ENCODE measurements around the gene HCN3. TPM values are rescaled to one million over a fixed set of nuclear protein-coding genes. Genes with fewer than 3 reads are reported as not detected.
"Not testable (repeated sequence)": the region's sequence is repeated elsewhere in the genome, so short reads cannot be mapped to it uniquely, and the experiment has no call there.

The HCN3 gene
- total and polyA plus RNA-seq, 7 experiments from 2014 or later, result 0.07 to 3.3 (median 2.5) TPM; not detected in 1

DNA sequence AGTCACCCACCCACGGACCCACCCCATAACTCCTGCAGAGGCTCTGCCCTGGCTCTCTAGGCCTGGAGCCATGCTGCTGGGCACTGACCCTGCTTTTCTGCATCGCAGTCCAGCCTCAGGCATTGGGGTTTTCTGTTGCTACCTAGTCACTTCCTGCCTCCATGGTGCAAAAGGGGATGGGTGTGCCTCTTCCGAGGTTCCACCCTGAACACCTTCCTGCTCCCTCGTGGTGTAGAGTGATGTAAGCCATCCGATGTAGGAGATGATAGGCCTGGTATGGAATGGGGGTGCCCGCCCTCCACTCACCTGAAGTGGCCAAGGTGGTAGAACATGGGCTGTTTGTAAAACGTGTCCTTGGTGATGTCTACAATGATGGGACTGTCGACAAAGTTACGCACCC is 41.9 kb upstream of the HCN3 start:
- H3K4me3 ChIP-seq (ENCODE audit: low read length); H3K9me3 ChIP-seq (ENCODE audit: control insufficient read depth in 2 of 3, low read length in 3 of 3); DNase-seq; POLR2A ChIA-PET; CTCF ChIA-PET; H3K4me1 ChIP-seq (ENCODE audit: control insufficient read depth in 2 of 2, insufficient read depth in 2 of 2, low read length in 2 of 2); H3K4me3 Mint-ChIP-seq; intact Hi-C loops (cut with micrococcal nuclease); H3K27ac ChIP-seq (ENCODE audit: low read depth, low read length); H3K9me3 Mint-ChIP-seq; H3K27me3 Mint-ChIP-seq; H3K27me3 ChIP-seq (ENCODE audit: control insufficient read depth in 2 of 2, insufficient read depth in 2 of 2, low read length in 2 of 2): not testable (repeated sequence)
- peak; percentile 38 for ATAC-seq
- H3K27ac Mint-ChIP-seq, result peak overlapping the region in 3 of 9 donors; percentile 26 to 77 (median 61)
- peaks cover 0 to 23% (median 4%) of the 10 kb centered on the region in 5 donors for H3K36me3 Mint-ChIP-seq
- peaks cover 0 to 29% (median 0%) of the 10 kb centered on the region in 3 experiments for H3K36me3 ChIP-seq (ENCODE audit: control insufficient read depth in 2 of 3, insufficient read depth in 3 of 3, low read length in 3 of 3)
- H3K4me1 Mint-ChIP-seq, result peaks cover 0 to 17% (median 6%) of the 10 kb centered on the region in 7 donors

DNA sequence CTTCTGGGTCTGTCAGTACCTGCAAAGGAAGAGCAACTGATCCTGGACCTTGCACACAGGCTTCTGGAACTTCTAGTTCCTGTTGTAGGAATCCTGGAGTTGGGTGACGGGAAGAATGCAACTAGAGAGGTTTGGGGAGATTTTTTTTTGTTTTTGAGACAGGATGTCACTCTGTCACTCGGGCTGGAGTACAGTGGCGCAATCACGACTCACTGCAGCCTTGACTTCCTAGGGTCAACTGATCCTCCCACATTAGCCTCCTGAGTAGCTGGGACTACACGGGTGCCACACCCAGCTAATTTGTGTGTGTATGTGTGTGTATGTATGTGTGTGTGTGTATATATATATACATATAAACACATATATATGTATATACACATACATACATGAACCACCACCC is 40.8 kb upstream of the HCN3 start:
- POLR2A ChIA-PET, result interaction anchor here (0.5 kb wide), 1 partner anchor 657 kb away, joined by 3 read pairs; no protein-coding TSS in a partner anchor
- Mint-ChIP-seq H3K4me1 (peaks cover 9 to 28% (median 16%) of the 10 kb centered on the region in 7 donors), H3K4me3 (no peak overlapping the region), H3K36me3 (peaks cover 0 to 23% (median 4%) of the 10 kb centered on the region in 5 donors), H3K9me3 (no peaks in the 10 kb centered on the region), H3K27ac (peak overlapping the region in 2 of 9 donors; percentile 8 to 15), H3K27me3 (no peaks in the 10 kb centered on the region)
- no peaks in the 10 kb centered on the region for H3K27me3 ChIP-seq (ENCODE audit: control insufficient read depth in 2 of 2, insufficient read depth in 2 of 2, low read length in 2 of 2)
- ATAC-seq (no peak), DNase-seq (no peak)
- no peak overlapping the region for H3K27ac ChIP-seq (ENCODE audit: low read depth, low read length)
- no peak overlapping the region for H3K4me3 ChIP-seq (ENCODE audit: low read length)
- CTCF ChIA-PET, result interaction anchor here (0.6 kb wide), 1 partner anchor 471 kb away, joined by 4 read pairs; no protein-coding TSS in a partner anchor
- H3K9me3 ChIP-seq (ENCODE audit: control insufficient read depth in 2 of 3, low read length in 3 of 3), result no peaks in the 10 kb centered on the region
- H3K4me1 ChIP-seq (ENCODE audit: control insufficient read depth in 2 of 2, insufficient read depth in 2 of 2, low read length in 2 of 2), result peaks cover 3 to 4% of the 10 kb centered on the region in 2 donors
- peaks cover 0 to 29% (median 0%) of the 10 kb centered on the region in 3 experiments for H3K36me3 ChIP-seq (ENCODE audit: control insufficient read depth in 2 of 3, insufficient read depth in 3 of 3, low read length in 3 of 3)
- intact Hi-C loops (cut with micrococcal nuclease), result no loop called here

DNA sequence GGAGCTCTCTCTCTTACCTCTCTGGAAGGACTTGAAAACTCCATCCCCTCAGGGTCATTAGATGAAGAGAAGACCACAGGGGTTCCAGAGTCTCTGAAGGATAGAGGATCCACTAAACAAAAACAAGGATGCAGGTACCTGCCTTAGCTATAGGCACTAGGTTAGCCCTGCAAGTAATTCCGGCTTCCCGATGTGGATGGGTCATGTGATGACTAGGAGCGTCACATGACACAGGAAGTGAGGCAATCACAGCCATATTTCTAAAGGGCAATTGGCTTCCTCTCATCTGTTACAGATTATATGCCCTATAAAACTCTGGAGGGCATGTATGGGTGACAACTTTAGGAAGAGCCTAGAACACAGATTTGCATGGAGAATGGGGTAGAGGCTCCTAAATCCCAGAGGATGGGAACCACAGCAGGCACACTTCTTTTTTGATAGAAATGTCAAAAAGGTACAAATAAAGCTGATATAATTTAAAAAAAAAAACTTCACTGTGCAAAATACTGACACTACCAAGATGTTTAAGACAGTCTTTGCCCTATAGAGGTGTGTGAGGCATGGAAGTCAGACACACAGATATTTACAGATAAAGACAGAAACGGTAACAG is 36.1 kb upstream of the HCN3 start:
- peak in 8 of 9 donors; percentile 62 to 74 (median 70) for DNase-seq
- Mint-ChIP-seq H3K27me3 (peaks cover 0 to 6% (median 3%) of the 10 kb centered on the region in 5 donors), H3K27ac (peak overlapping the region; percentile 73 to 98 (median 91)), H3K36me3 (peaks cover 0 to 16% (median 5%) of the 10 kb centered on the region in 5 donors), H3K9me3 (peaks cover 0 to 8% (median 0%) of the 10 kb centered on the region in 11 donors), H3K4me1 (peaks cover 30 to 56% (median 43%) of the 10 kb centered on the region in 7 donors), H3K4me3 (peak overlapping the region; percentile 79 to 92 (median 88))
- intact Hi-C loops (cut with micrococcal nuclease), result loop anchor here (1.0 to 5.0 kb wide), 5 partner anchors 22 to 1096 kb away; partner anchors contain the start of genes CCT3 (in 1 of the 2), KRTCAP2 (in 1 of the 2), PMVK (in 1 of the 2) and SLC50A1 (in 1 of the 2)
- Histone ChIP-seq H3K27me3 (ENCODE audit: control insufficient read depth in 2 of 2, insufficient read depth in 2 of 2, low read length in 2 of 2) (no peaks in the 10 kb centered on the region), H3K9me3 (ENCODE audit: control insufficient read depth in 2 of 3, low read length in 3 of 3) (no peaks in the 10 kb centered on the region), H3K4me1 (ENCODE audit: control insufficient read depth in 2 of 2, insufficient read depth in 2 of 2, low read length in 2 of 2) (peaks cover 19 to 20% of the 10 kb centered on the region in 2 donors), H3K4me3 (ENCODE audit: low read length) (peak overlapping the region; percentile 65), H3K36me3 (ENCODE audit: control insufficient read depth in 2 of 3, insufficient read depth in 3 of 3, low read length in 3 of 3) (peaks cover 0 to 22% (median 0%) of the 10 kb centered on the region in 3 experiments), H3K27ac (ENCODE audit: low read depth, low read length) (peak overlapping the region; percentile 49)
- ATAC-seq, result peak; percentile 42
- CTCF ChIA-PET, result interaction anchor here (1.2 to 2.5 kb wide), 3 partner anchors 9 to 22 kb away, joined by 3 to 10 read pairs (median 8); no protein-coding TSS in a partner anchor
- POLR2A ChIA-PET, result interaction anchor here (0.6 to 2.0 kb wide), 11 partner anchors 9 to 79 kb away, joined by 3 to 8 read pairs (median 4); partner anchors contain the start of genes CLK2, RUSC1, SCAMP3 and THBS3

DNA sequence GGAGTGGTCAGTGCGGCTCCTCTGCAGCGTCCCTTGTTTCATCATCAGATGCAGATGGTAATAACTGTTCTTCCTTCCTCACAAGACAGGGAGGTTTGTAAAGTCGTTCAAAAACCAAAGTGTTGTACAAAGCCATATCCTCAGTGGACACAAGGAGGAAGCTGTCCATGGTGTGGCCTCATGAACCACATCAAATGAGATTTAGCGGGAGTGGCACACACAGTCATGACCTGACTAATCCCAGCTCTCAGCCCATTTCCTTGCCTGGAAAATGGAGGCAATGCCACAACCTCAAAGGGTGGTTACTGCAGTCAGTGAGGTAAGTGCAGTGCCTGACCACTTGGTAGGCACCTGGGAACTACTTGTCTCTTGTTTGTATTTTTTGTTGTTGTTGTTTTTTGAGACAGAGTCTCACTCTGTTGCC is 35.4 kb upstream of the HCN3 start:
- H3K4me3 ChIP-seq (ENCODE audit: low read length), result no peak overlapping the region

GRCh38 chr1:155242805-155243358 is 34.4 kb upstream of the HCN3 start:
- Histone ChIP-seq H3K9me3 (ENCODE audit: control insufficient read depth in 2 of 3, low read length in 3 of 3) (no peaks in the 10 kb centered on the region), H3K27ac (ENCODE audit: low read depth, low read length) (peak overlapping the region; percentile 73), H3K27me3 (ENCODE audit: control insufficient read depth in 2 of 2, insufficient read depth in 2 of 2, low read length in 2 of 2) (no peaks in the 10 kb centered on the region), H3K4me1 (ENCODE audit: control insufficient read depth in 2 of 2, insufficient read depth in 2 of 2, low read length in 2 of 2) (peaks cover 19 to 20% of the 10 kb centered on the region in 2 donors), H3K4me3 (ENCODE audit: low read length) (no peak overlapping the region), H3K36me3 (ENCODE audit: control insufficient read depth in 2 of 3, insufficient read depth in 3 of 3, low read length in 3 of 3) (peaks cover 0 to 5% (median 0%) of the 10 kb centered on the region in 3 experiments)
- ATAC-seq (no peak), DNase-seq (no peak)
- H3K4me1 Mint-ChIP-seq, result peaks cover 31 to 53% (median 44%) of the 10 kb centered on the region in 7 donors
- H3K9me3 Mint-ChIP-seq, result peaks cover 0 to 8% (median 0%) of the 10 kb centered on the region in 11 donors
- H3K27me3 Mint-ChIP-seq, result peaks cover 0 to 6% (median 3%) of the 10 kb centered on the region in 5 donors
- ChIA-PET CTCF (interaction anchor here (0.7 to 1.9 kb wide), 5 partner anchors 8 to 81 kb away, joined by 3 to 10 read pairs (median 6); no protein-coding TSS in a partner anchor), POLR2A (interaction anchor here (0.6 to 3.8 kb wide), 7 partner anchors 11 to 69 kb away, joined by 3 to 20 read pairs (median 4); partner anchors contain the start of genes KRTCAP2 and TRIM46)
- H3K4me3 Mint-ChIP-seq, result peak overlapping the region; percentile 85 to 97 (median 91)
- H3K36me3 Mint-ChIP-seq, result peaks cover 0 to 6% (median 3%) of the 10 kb centered on the region in 5 donors
- intact Hi-C loops (cut with micrococcal nuclease), result loop anchor here (5.0 kb wide), 4 partner anchors 71 to 1094 kb away; partner anchors contain the start of genes CCT3 (in 1 of the 2), KRTCAP2 (in 1 of the 2), PMVK (in 1 of the 2) and SLC50A1 (in 1 of the 2)
- peak overlapping the region; percentile 84 to 100 (median 95) for H3K27ac Mint-ChIP-seq

More for the DNA sequence above, 35.4 kb upstream of the HCN3 start:
- H3K27ac ChIP-seq (ENCODE audit: low read depth, low read length), result peak overlapping the region; percentile 49
- peak; percentile 26 for ATAC-seq
- peaks cover 19 to 20% of the 10 kb centered on the region in 2 donors for H3K4me1 ChIP-seq (ENCODE audit: control insufficient read depth in 2 of 2, insufficient read depth in 2 of 2, low read length in 2 of 2)
- peaks cover 31 to 53% (median 44%) of the 10 kb centered on the region in 7 donors for H3K4me1 Mint-ChIP-seq
- peaks cover 0 to 6% (median 3%) of the 10 kb centered on the region in 5 donors for H3K27me3 Mint-ChIP-seq
- ChIA-PET CTCF (interaction anchor here (1.2 to 2.5 kb wide), 3 partner anchors 9 to 23 kb away, joined by 3 to 10 read pairs (median 8); no protein-coding TSS in a partner anchor), POLR2A (interaction anchor here (0.6 to 3.8 kb wide), 9 partner anchors 8 to 170 kb away, joined by 3 to 20 read pairs (median 4); partner anchors contain the start of genes RUSC1, SCAMP3 and THBS3)
- H3K36me3 ChIP-seq (ENCODE audit: control insufficient read depth in 2 of 3, insufficient read depth in 3 of 3, low read length in 3 of 3), result peaks cover 0 to 15% (median 0%) of the 10 kb centered on the region in 3 experiments
- no peaks in the 10 kb centered on the region for H3K27me3 ChIP-seq (ENCODE audit: control insufficient read depth in 2 of 2, insufficient read depth in 2 of 2, low read length in 2 of 2)
- no peaks in the 10 kb centered on the region for H3K9me3 ChIP-seq (ENCODE audit: control insufficient read depth in 2 of 3, low read length in 3 of 3)
- peak overlapping the region; percentile 73 to 98 (median 91) for H3K27ac Mint-ChIP-seq
- peak overlapping the region in 7 of 10 donors; percentile 78 to 92 (median 88) for H3K4me3 Mint-ChIP-seq
- peaks cover 0 to 8% (median 0%) of the 10 kb centered on the region in 11 donors for H3K9me3 Mint-ChIP-seq
- intact Hi-C loops (cut with micrococcal nuclease), result loop anchor here (1.0 to 5.0 kb wide), 5 partner anchors 23 to 1095 kb away; partner anchors contain the start of genes CCT3 (in 1 of the 2), KRTCAP2 (in 1 of the 2), PMVK (in 1 of the 2) and SLC50A1 (in 1 of the 2)
- peaks cover 0 to 12% (median 5%) of the 10 kb centered on the region in 5 donors for H3K36me3 Mint-ChIP-seq
- DNase-seq, result no peak

Data from naive thymus-derived CD4-positive, alpha-beta T cell (primary cell).